Neural progenitor cell (in vitro differentiated cells): ENCODE measurements around the gene ATXN10. TPM values are rescaled to one million over a fixed set of nuclear protein-coding genes. Genes with fewer than 3 reads are reported as not detected.

ENCODE experiments used
- DNase-seq: peaks from one replicate; pipeline ENCODE4 v3.0.0-alpha.2; 2016; ENCODE audit warnings: low spot score
- H2AFZ ChIP-seq: fragments of 200-600 bp; sonication (generic); replicated peaks from 2 replicates; pipeline ENCODE4 v1.6.1; 2016; ENCODE audit warnings: antibody characterized with exemption
- H3F3A ChIP-seq: fragments of 200-600 bp; sonication (generic); 2 replicates; pipeline ENCODE4 v1.6.1; 2016; ENCODE audit warnings: antibody characterized with exemption, low read depth
- H3K27ac ChIP-seq: fragments of 200-600 bp; sonication (generic); 2 replicates; pipeline ENCODE4 v1.5.1; 2016; ENCODE audit warnings: mild to moderate bottlenecking
- H3K27me3 ChIP-seq: fragments of 200-600 bp; sonication (generic); 2 replicates; pipeline ENCODE4 v1.6.1; 2016; ENCODE audit warnings: mild to moderate bottlenecking, moderate library complexity
- H3K36me3 ChIP-seq: fragments of 200-600 bp; sonication (generic); 2 replicates; pipeline ENCODE4 v1.5.1; 2016
- H3K4me1 ChIP-seq: fragments of 200-600 bp; sonication (generic); 2 replicates; pipeline ENCODE4 v1.6.1; 2016; ENCODE audit warnings: mixed run types
- H3K4me2 ChIP-seq: fragments of 200-600 bp; sonication (generic); 2 replicates; pipeline ENCODE4 v1.6.1; 2016
- H3K4me3 ChIP-seq: fragments of 200-600 bp; sonication (generic); 2 replicates; pipeline ENCODE4 v1.5.1; 2016
- H3K79me2 ChIP-seq: fragments of 200-600 bp; sonication (generic); 2 replicates; pipeline ENCODE4 v1.6.1; 2016; ENCODE audit warnings: low read depth
- H3K9ac ChIP-seq: fragments of 200-600 bp; sonication (generic); 2 replicates; pipeline ENCODE4 v1.6.1; 2016
- H3K9me3 ChIP-seq: fragments of 200-600 bp; sonication (generic); 2 replicates; pipeline ENCODE4 v1.5.1; 2016; ENCODE audit warnings: low read depth
- H4K20me1 ChIP-seq: fragments of 200-600 bp; sonication (generic); 2 replicates; pipeline ENCODE4 v1.6.1; 2016; ENCODE audit warnings: low read depth
- H3K27ac Mint-ChIP-seq: 3 replicates; pipeline ENCODE4 v1.8.0; 2021; ENCODE audit warnings: mixed read lengths
- H3K27me3 Mint-ChIP-seq: 2 replicates; pipeline ENCODE4 v1.8.0; 2022; ENCODE audit warnings: low read depth, mild to moderate bottlenecking, inconsistent platforms, moderate library complexity, mixed read lengths; ENCODE audit not compliant: insufficient read depth
- H3K36me3 Mint-ChIP-seq: 3 replicates; pipeline ENCODE4 v1.8.0; 2021; ENCODE audit warnings: mixed read lengths
- H3K4me1 Mint-ChIP-seq: 3 replicates; pipeline ENCODE4 v1.8.0; 2021; ENCODE audit warnings: mixed read lengths
- H3K4me3 Mint-ChIP-seq: 3 replicates; pipeline ENCODE4 v1.8.0; 2021; ENCODE audit warnings: mild to moderate bottlenecking, moderate library complexity, mixed read lengths
- H3K9me3 Mint-ChIP-seq: 3 replicates; pipeline ENCODE4 v1.8.0; 2020; ENCODE audit warnings: mixed read lengths
- EZH2 ChIP-seq: fragments of 200-600 bp; sonication (generic); IDR thresholded peaks from 2 replicates; pipeline ENCODE4 v1.6.1; 2017; ENCODE audit warnings: antibody characterized with exemption, mild to moderate bottlenecking, moderate library complexity
- EZH2phosphoT487 ChIP-seq: fragments of 200-600 bp; sonication (generic); IDR thresholded peaks from 2 replicates; pipeline ENCODE4 v1.6.1; 2017; ENCODE audit warnings: antibody characterized with exemption
- total RNA-seq: library from RNA; depleted of rRNA; stranded (reverse); fragments of >200 nt; gene quantifications from 2 replicates; pipeline ENCODE4 v1.2.3, GENCODE V29; 2015; ENCODE audit warnings: low replicate concordance
- TF ChIP-seq, protein P1 (sequence below): fragments of 200-600 bp; sonication (generic); IDR thresholded peaks from 2 replicates; pipeline ENCODE4 v1.5.1; 2017; ENCODE audit warnings: antibody characterized with exemption, mild to moderate bottlenecking

ATXN10 gene
- total RNA-seq, 1 donor from 2014 or later = 168 TPM

DNA sequence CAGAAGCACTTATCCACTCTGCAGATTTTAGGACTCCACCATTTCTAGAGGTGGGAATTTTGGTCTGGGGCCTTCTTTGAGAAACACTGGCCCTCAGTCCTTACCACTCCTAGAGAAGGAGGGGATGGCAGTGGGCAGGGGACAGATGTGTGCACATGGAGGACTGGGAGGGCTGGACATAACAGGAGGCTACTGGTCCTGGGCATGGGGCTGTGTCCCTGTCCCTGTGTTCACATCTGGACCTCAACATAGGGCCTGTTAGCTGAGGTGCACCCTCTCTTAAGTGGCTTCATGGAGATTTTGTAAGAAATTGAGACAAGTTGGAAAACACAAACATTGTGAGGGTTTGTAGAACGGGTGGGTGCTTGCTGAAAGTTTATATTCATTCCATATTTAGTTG, 103.4 kb downstream of the ATXN10 start:
- TF ChIP-seq EZH2phosphoT487 = no peak
- TF ChIP-seq, protein P1, sequence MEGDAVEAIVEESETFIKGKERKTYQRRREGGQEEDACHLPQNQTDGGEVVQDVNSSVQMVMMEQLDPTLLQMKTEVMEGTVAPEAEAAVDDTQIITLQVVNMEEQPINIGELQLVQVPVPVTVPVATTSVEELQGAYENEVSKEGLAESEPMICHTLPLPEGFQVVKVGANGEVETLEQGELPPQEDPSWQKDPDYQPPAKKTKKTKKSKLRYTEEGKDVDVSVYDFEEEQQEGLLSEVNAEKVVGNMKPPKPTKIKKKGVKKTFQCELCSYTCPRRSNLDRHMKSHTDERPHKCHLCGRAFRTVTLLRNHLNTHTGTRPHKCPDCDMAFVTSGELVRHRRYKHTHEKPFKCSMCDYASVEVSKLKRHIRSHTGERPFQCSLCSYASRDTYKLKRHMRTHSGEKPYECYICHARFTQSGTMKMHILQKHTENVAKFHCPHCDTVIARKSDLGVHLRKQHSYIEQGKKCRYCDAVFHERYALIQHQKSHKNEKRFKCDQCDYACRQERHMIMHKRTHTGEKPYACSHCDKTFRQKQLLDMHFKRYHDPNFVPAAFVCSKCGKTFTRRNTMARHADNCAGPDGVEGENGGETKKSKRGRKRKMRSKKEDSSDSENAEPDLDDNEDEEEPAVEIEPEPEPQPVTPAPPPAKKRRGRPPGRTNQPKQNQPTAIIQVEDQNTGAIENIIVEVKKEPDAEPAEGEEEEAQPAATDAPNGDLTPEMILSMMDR = no peak
- no peak for TF ChIP-seq EZH2
- Mint-ChIP-seq H3K27me3 (no peaks in the 10 kb centered on the region), H3K4me1 (peaks cover 23% of the 10 kb centered on the region), H3K9me3 (peaks cover 13% of the 10 kb centered on the region), H3K36me3 (peaks cover 38% of the 10 kb centered on the region), H3K4me3 (no peak overlapping the region), H3K27ac (peak overlapping the region; percentile 64)
- Histone ChIP-seq H3K79me2 (peaks cover 35% of the 10 kb centered on the region), H3F3A (no peaks in the 10 kb centered on the region), H3K4me1 (no peaks in the 10 kb centered on the region), H4K20me1 (peaks cover 8% of the 10 kb centered on the region), H3K4me3 (no peak overlapping the region), H3K27me3 (no peaks in the 10 kb centered on the region), H2AFZ (no peak overlapping the region), H3K4me2 (no peak overlapping the region), H3K36me3 (no peaks in the 10 kb centered on the region), H3K9ac (no peak overlapping the region), H3K27ac (no peak overlapping the region), H3K9me3 (no peaks in the 10 kb centered on the region)
- DNase-seq = no peak

GRCh38 chr22:45775569-45776312, 104.1 kb downstream of the ATXN10 start:
- Histone ChIP-seq H3K9ac (no peak overlapping the region), H3K4me3 (no peak overlapping the region), H4K20me1 (peaks cover 8% of the 10 kb centered on the region), H3F3A (no peaks in the 10 kb centered on the region), H3K9me3 (no peaks in the 10 kb centered on the region), H3K27ac (no peak overlapping the region), H3K27me3 (no peaks in the 10 kb centered on the region), H3K4me1 (peaks cover 2% of the 10 kb centered on the region), H3K79me2 (peaks cover 28% of the 10 kb centered on the region), H3K4me2 (no peak overlapping the region), H3K36me3 (no peaks in the 10 kb centered on the region), H2AFZ (no peak overlapping the region)
- no peaks in the 10 kb centered on the region for H3K27me3 Mint-ChIP-seq
- H3K27ac Mint-ChIP-seq = peak overlapping the region; percentile 64
- H3K4me1 Mint-ChIP-seq = peaks cover 23% of the 10 kb centered on the region
- no peak for DNase-seq
- H3K36me3 Mint-ChIP-seq = peaks cover 38% of the 10 kb centered on the region
- peaks cover 10% of the 10 kb centered on the region for H3K9me3 Mint-ChIP-seq
- H3K4me3 Mint-ChIP-seq = no peak overlapping the region
- TF ChIP-seq EZH2 = no peak

- peaks cover 8% of the 10 kb centered on the region for H4K20me1 ChIP-seq
Observed at GRCh38 chr22:45776313-45776585, 104.6 kb downstream of the ATXN10 start.

More at GRCh38 chr22:45776313-45776585, 104.6 kb downstream of the ATXN10 start:
- H3K4me3 ChIP-seq = no peak overlapping the region
- no peak overlapping the region for H3K27ac Mint-ChIP-seq
- peaks cover 6% of the 10 kb centered on the region for H3K4me1 ChIP-seq
- H3K27me3 Mint-ChIP-seq = no peaks in the 10 kb centered on the region
- H3K27ac ChIP-seq = no peak overlapping the region
- no peaks in the 10 kb centered on the region for H3K27me3 ChIP-seq
- no peak for DNase-seq
- no peaks in the 10 kb centered on the region for H3F3A ChIP-seq
- H3K9me3 ChIP-seq = no peaks in the 10 kb centered on the region
- peaks cover 10% of the 10 kb centered on the region for H3K9me3 Mint-ChIP-seq
- no peaks in the 10 kb centered on the region for H3K36me3 ChIP-seq
- H3K4me3 Mint-ChIP-seq = no peak overlapping the region
- peaks cover 23% of the 10 kb centered on the region for H3K4me1 Mint-ChIP-seq
- H3K36me3 Mint-ChIP-seq = peaks cover 35% of the 10 kb centered on the region
- no peak overlapping the region for H2AFZ ChIP-seq
- peaks cover 23% of the 10 kb centered on the region for H3K79me2 ChIP-seq
- TF ChIP-seq EZH2phosphoT487 (no peak), EZH2 (no peak)
- TF ChIP-seq, protein P1 = no peak
- H3K9ac ChIP-seq = no peak overlapping the region
- no peak overlapping the region for H3K4me2 ChIP-seq
